Mammary epithelial cell (primary cell): Measurements from ENCODE around the gene PYROXD2.

ENCODE experiments used
- CTCF ChIP-seq, 2 donors: IDR thresholded peaks in 1 of 2; conservative IDR thresholded peaks in 1 of 2; 2 replicates each; pipeline ENCODE4 v1.5.1; 2011 to 2012; ENCODE audit warnings: inconsistent platforms in 2 of 2, low read length in 2 of 2, mild to moderate bottlenecking in 2 of 2, control low read depth in 1 of 2, low read depth in 1 of 2; ENCODE audit not compliant: insufficient read depth in 1 of 2; ENCODE audit errors: extremely low read depth in 1 of 2
- EZH2 ChIP-seq: IDR thresholded peaks from 2 replicates; pipeline ENCODE4 v1.6.1; 2012; ENCODE audit warnings: low read length, inconsistent platforms, borderline replicate concordance

GRCh38 chr10:98446661-98447221 lies 31.8 kb upstream of the PYROXD2 start, which contains the start of gene HPS1:
- no peak for TF ChIP-seq CTCF (conservative IDR thresholded peaks at IDR 0.05 in 1 of 2, IDR thresholded peaks at IDR 0.05 in 1 of 2; ENCODE audit: extremely low read depth in 1 of 2, insufficient read depth in 1 of 2, low read depth in 1 of 2, low read length in 2 of 2)
- TF ChIP-seq EZH2 = no peak
